HG02885 (cell line): ENCODE data around the gene EFHD1.
"Not testable (repeated sequence)": the region's sequence is repeated elsewhere in the genome, so short reads cannot be mapped to it uniquely, and the experiment has no call there.

Experiments used
- ATAC-seq: cut with Tn5 transposase; IDR thresholded peaks from one replicate; pipeline ENCODE4 v1.9.1; 2021; ENCODE audit warnings: mild to moderate bottlenecking; ENCODE audit not compliant: unreplicated experiment, poor library complexity

Gene EFHD1

DNA sequence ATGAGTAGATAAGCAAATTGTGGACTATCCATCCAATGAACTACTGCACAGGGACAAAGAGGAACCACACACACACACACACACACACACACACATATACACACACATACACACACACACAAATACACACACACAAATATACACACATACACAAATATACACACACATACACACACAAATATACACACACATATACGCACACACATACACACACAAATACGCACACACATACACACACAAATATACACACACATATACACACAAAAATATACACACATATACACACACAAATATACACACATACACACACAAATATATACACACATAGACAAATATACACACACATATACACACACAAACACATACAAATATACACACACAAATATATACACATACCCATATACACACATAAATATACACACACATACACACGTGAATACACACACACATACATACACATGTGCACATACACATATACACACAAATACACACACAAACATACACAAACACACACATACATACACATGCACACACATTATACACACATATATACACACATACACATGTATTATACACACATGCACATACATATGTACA lies 19.8 kb upstream of the EFHD1 start:
- ATAC-seq, result no peak

GRCh38 chr2:232615339-232615738 lies 18.1 kb upstream of the EFHD1 start:
- ATAC-seq, result no peak

- no peak for ATAC-seq
These were observed 12.2 kb upstream of the EFHD1 start for GRCh38 chr2:232621186-232621585.

- no peak for ATAC-seq
These were observed 10.8 kb upstream of the EFHD1 start for GRCh38 chr2:232622563-232622962.

DNA sequence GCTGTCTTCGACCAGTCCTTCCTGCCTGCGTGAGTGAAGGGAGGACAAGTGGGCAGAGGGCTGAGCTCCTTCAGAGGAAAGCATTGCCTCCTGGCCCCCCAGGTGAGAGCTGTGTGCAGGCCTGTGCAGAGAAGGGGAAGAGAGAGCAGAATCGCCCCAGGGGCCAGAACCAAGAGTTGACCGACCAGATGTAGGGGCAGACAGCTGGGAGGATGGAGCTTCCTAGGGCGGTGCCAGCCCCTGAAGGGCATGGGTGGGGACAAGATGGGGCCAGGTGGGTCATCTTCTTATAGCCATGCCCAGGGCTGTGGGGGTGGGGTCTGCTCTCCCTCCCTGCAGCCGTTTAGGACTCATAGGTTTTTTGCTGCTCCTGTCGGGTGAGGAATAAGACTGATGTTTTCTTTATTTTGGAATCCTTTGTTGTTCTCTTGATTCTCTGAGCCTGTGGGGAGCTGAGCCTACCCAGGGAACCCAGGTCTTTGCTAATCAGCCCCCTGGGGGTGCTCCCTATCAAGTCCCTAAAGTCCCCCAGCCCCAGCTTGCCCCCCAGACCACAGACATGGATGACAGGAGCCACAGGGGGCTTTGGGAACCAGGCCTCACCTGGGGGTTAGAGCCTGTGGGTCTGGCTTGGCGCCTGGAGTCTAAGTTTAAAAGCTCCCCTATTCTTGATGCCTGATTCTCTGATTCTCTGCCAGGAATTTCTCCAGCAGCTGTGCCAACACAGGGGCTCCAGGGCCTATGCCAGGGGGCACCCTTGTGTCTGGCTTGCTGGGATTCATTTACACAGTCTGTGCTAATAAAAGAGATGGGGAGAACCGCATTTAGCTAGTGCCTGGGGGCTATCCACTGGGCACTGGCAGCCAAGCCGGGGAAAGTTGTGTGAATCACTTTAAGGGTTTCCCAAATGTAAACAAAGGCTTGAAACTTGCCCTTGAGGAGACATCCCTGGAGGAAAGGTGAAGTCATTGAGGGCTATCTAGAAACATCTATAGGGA lies 9.3 kb upstream of the EFHD1 start:
- no peak for ATAC-seq

- no peak for ATAC-seq
These were observed 6.8 kb upstream of the EFHD1 start for GRCh38 chr2:232626584-232626983.

- no peak for ATAC-seq
These were observed 4.8 kb upstream of the EFHD1 start for GRCh38 chr2:232628466-232629128.

DNA sequence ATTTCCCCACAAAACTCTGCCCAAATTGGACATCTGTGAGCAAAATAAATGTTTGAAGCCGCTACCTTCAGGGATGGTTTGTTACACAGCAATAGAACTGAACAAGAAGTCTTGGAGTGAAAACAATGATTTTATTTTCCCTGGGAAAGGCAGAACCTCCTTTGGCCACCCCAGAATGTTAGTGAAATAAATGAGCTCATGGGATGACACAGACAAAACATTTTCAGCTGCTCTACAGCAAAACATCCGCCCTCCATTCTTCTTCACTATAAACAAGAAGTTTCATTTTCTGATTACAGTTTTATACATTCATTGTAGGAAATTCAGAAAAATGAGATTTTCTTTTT lies 4.3 kb upstream of the EFHD1 start:
- no peak for ATAC-seq

DNA sequence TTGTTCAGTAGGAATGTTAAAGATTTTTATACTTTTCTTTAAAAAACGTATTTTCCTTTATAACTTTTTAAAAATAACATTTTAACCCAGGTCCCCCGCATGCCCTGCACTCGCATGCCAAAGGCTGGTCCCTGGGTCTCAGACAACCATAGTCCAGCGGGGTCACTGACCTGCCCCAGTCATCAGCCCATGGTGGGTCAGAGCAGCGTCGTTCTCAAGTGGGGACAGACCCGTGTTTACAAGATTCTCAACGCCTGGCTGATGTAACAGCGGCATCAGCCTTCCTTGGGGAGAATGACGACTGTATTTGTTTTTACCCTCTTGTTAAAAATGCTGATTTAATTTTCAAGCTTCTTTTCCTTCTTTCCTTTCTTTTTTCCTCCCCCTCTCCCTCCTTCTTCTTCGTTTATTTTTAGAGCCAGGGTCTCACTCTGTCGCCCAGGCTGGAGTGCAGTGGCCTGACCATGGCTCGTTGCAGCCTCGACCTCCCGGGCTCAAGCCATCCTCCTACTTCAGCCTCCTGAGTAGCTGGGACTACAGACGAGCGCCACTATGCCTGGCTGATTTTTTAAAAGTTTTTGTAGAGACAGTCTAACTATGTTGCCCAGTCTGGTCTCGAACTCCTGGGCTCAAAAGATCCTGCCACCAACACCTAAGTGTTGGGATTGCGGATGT lies 1.0 kb upstream of the EFHD1 start:
- no peak for ATAC-seq

DNA sequence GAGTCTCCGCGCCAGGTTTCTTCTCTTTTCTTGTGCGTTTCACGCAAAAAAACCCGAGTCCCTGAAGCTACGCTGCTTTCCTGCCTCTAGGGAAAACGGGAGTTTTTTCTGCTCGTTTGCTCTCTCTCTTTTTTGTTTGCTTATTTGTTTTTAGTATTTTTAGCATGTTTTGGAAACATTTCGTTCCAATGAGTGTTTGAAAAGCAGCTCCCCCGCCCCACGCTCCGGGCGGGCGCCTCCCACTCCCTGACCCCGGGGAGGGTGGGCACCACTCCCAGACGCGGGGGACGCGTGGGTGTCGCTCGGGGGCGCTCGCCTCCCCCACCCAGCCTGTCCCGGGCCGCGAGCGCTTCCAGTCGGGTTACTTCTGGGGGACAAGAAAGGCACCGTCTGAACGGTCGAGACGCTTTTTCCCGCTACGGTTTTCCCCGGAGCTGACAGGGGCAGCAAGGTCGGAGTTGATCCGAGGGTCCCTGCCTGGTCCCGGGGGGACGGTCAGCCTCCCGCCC lies 446 bp upstream of the EFHD1 start:
- ATAC-seq, result no peak

DNA sequence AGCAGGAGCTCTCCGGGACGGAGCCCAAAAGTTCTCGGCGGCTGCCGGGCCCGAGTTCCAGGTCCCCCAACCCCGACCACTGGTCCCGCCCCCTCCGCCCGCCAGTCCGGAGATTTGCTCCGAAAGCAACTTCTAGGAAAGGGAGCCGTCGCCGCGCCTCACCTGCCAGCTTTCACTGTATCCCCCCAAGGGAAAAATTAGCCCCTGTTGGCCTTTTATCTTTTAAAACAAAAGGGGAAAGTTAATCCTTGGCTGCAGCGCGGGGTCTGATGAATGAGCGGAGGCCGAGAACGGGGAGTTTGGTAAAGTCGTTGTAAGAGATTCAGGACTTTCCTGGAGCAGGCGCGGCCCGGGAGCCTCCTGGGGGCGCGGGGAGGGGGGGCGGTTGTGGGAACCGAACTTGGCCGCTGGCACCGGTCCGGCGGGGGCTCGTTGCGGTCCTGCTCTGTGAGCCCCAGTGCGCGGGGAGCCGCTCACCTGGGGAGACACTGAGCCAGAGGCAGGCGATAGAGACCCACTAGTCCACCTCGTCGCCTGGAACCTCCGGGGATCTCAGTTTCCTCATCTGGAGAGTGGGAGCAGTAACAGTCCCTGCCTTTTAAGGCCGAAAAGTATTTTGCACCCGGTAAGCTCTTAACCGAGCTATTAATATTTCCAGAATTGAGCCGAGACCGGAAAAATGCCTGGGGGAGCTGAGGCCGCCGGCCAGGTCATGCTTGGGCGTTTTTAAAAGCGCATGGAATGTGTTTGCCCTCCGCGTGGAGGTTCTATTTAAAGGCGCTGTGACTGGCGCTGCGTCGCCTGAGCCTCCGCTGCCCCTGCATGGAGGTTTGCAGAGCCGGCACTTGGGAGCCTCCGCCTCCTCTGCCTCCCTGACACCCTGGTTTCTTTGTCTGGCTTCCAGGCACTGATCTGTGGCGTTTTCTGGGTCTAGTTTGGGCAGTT lies 1.1 kb downstream of the EFHD1 start:
- no peak for ATAC-seq

DNA sequence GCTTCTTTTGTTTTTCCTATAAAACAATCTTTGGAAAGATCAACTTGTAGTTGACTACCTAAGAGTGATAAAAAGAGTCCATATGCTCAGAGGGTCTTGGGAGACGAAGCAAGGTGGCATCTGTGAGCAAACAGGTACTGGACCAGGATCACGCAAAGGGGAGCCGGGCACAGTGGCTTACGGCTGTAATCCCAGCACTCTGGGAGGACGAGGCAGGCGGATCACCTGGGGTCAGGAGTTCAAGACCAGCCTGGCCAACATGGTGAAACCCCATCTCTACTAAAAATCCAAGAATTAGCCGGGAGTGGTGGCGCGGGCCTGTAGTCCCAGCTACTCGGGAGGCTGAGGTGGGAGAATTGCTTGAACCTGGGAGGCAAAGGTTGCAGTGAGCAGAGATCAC lies 2.0 kb downstream of the EFHD1 start:
- not testable (repeated sequence) for ATAC-seq

DNA sequence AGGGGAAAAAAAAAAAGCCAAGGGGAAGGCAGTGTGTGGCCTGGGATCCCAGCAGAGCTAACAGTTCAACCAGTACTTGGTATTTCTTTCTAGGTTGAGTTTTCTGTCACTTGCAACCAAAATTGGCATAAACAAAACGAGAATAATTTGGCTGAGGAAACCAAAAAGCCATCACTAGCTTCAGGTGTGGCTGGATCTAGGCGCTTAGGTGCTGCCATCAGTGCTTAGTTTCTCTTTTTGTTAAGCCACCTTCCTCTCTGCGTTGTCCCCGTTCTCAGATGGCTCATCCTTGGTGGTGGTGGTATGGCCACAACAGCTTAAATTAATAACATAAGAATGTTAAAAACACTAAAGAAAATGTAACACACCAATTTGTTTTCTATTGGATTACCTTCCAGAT lies 2.4 kb downstream of the EFHD1 start:
- no peak for ATAC-seq

DNA sequence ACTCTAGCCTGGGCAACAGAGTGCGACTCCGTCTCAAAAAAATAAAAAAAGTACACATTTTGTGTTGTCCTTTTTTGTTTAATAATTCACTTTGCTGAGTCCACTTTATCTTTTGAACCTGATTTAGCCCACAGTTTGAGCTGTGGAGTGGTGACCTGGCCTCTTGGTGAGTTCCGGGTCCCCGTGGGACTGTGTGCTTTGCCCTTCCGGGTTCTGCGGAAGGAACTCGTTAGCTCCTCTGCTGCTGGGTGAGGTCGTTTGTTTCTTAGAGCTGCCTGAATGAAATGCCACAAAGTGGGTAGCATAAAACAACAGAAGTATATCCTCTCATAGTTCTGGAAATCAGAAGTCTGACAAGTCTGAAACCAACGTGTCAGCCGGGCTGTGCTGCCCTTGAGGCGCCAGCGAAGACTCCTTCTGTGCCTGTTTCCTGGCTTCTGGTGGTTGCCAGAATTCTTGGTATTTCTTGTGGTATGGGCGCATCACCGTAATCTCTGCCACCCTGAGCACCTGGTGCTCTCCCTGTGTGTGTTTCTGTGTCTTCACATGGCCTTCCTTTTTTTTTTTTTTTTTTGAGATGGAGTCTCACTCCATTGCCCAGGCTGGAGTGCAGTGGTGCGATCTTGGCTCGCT lies 3.5 kb downstream of the EFHD1 start:
- ATAC-seq, result no peak

GRCh38 chr2:232637866-232638583 lies 4.6 kb downstream of the EFHD1 start:
- no peak for ATAC-seq

DNA sequence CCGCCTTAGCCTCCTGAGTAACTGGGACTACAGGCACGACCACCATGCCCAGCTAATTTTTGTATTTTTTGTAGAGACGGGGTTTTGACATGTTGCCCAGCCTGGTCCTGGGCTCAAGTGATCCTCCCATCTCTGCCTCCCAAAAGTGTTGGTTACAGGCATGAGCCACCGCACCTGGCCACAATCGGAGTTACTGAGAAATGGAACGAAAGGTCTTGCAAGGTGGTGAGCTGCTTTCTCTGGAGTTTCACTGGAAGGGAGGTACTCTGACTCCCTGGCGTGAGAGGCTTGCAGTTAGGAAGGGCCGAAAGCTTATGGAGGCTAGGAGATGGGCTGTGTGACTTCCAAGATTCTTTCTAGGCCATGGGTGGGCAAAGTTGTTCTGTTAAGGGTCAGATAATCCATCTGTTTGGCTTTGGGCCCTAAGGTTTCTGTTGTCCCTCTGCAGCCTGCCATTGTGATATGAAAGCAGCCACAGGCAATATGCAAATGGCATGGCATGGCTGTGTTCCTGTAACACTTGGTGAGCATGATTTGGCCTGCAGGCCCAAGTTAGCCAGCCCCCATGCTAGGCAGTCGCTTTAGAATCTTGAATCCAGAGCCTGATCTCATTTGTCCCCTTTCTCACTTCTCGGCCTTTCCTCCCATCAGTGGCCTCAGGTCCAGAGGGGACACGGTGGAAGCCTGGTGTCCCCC lies 7.9 kb downstream of the EFHD1 start:
- ATAC-seq, result no peak

DNA sequence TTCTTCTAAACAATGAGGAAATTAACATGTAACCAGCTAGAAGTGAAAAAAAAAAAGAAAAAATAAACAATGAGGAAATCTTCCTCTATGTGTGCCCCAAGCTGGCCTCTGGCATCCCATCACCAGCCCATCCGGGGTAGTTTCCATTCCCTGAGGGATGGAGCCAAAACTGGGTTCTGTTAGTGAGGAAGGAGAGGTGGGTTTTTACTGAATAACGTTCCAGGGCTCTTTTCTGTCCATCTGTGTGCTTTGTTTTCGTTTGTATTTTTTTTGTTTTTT lies 9.7 kb downstream of the EFHD1 start:
- ATAC-seq, result no peak

DNA sequence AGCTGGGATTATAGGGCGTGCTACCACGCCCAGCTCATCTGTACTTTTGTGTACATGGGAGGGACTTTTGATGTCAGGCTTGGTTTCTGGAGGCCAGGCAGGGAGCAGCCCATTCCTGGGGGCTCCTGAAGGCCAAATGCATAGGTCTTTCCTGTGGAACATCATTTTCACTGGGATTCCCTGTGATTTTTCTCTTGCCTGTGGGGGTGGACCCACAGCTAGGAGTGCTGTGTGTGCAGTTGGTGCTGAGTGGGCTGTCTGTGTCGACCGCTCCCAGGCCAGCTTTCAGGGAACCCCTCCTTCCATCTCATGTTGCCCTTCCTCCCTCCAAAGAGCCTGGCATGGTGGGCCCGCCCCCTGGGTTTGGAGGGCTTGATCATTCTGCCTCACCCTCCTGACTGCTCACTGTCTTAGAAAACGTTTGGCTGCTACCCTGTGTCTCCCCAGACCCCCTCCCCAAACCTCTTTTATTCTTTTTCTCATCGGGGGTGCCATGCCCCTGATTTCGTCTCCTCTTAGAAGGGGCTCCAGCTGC lies 10.5 kb downstream of the EFHD1 start:
- no peak for ATAC-seq
